Liver (tissue), 9 donors: ENCODE measurements around the gene RASAL2. TPM values are rescaled to one million over a fixed set of nuclear protein-coding genes. Genes with fewer than 3 reads are reported as not detected.

ENCODE experiments used
- DNase-seq: peaks from one replicate; pipeline ENCODE4 v3.0.0-alpha.2; 2017; ENCODE audit warnings: low spot score
- H3K27ac ChIP-seq, 2 donors: one replicate each; pipeline ENCODE4 v1.7.0; 2013; ENCODE audit warnings: inconsistent platforms in 2 of 2, low read length in 2 of 2, control low read depth in 1 of 2, low read depth in 1 of 2, mild to moderate bottlenecking in 1 of 2
- H3K27me3 ChIP-seq, 4 donors: one replicate each; pipeline versions ENCODE4 v1.6.1 to v1.7.0; 2013; ENCODE audit warnings: low read length in 3 of 4, inconsistent platforms in 1 of 4, mild to moderate bottlenecking in 1 of 4, moderate library complexity in 1 of 4; ENCODE audit not compliant: control insufficient read depth in 4 of 4, insufficient read depth in 4 of 4
- H3K36me3 ChIP-seq, 4 donors: one replicate each; pipeline versions ENCODE4 v1.6.1 to v1.7.0; 2013; ENCODE audit warnings: low read length in 3 of 4, mild to moderate bottlenecking in 3 of 4, low read depth in 1 of 4, moderate library complexity in 1 of 4; ENCODE audit not compliant: control insufficient read depth in 4 of 4, insufficient read depth in 3 of 4
- H3K4me1 ChIP-seq, 4 donors: one replicate each; pipeline versions ENCODE4 v1.6.1 to v1.7.0; 2013; ENCODE audit warnings: low read length in 3 of 4, mild to moderate bottlenecking in 3 of 4, moderate library complexity in 1 of 4; ENCODE audit not compliant: control insufficient read depth in 4 of 4, insufficient read depth in 4 of 4
- H3K4me3 ChIP-seq, 3 donors: one replicate each; pipeline versions ENCODE4 v1.6.1 to v1.7.0; 2013; ENCODE audit warnings: low read length in 3 of 3, control low read depth in 1 of 3, low read depth in 1 of 3, mild to moderate bottlenecking in 1 of 3
- H3K9ac ChIP-seq, 2 donors: one replicate each; pipeline ENCODE4 v1.7.0; 2013; ENCODE audit warnings: low read length in 2 of 2, mild to moderate bottlenecking in 2 of 2, moderate library complexity in 2 of 2, control low read depth in 1 of 2, low read depth in 1 of 2
- H3K9me3 ChIP-seq, 4 donors: one replicate each; pipeline versions ENCODE4 v1.6.1 to v1.7.0; 2013; ENCODE audit warnings: low read length in 3 of 4; ENCODE audit not compliant: control insufficient read depth in 4 of 4
- ATF3 ChIP-seq: IDR thresholded peaks from 2 replicates; pipeline ENCODE4 v1.6.1; 2016; ENCODE audit warnings: antibody characterized with exemption
- EGR1 ChIP-seq, 2 donors: IDR thresholded peaks; 2 replicates each; pipeline ENCODE4 v1.6.1; 2016 to 2018; ENCODE audit warnings: antibody characterized with exemption in 2 of 2, low read depth in 2 of 2
- FOXA1 ChIP-seq: IDR thresholded peaks from 2 replicates; pipeline ENCODE4 v1.6.1; 2016; ENCODE audit warnings: antibody characterized with exemption
- GABPA ChIP-seq, 2 donors: IDR thresholded peaks in 1 of 2; conservative IDR thresholded peaks in 1 of 2; 2 replicates each; pipeline ENCODE4 v1.6.1; 2016; ENCODE audit warnings: antibody characterized with exemption in 2 of 2, mild to moderate bottlenecking in 1 of 2, moderate library complexity in 1 of 2
- HNF4G ChIP-seq: IDR thresholded peaks from 2 replicates; pipeline ENCODE4 v1.6.1; 2016; ENCODE audit warnings: antibody characterized with exemption
- JUND ChIP-seq, 2 donors: IDR thresholded peaks; 2 replicates each; pipeline ENCODE4 v1.6.1; 2016; ENCODE audit warnings: antibody characterized with exemption in 2 of 2
- REST ChIP-seq: IDR thresholded peaks from 2 replicates; pipeline ENCODE4 v1.6.1; 2016; ENCODE audit warnings: antibody characterized with exemption, mild to moderate bottlenecking
- RXRA ChIP-seq, 2 donors: IDR thresholded peaks; 2 replicates each; pipeline ENCODE4 v1.6.1; 2017 to 2018; ENCODE audit warnings: antibody characterized with exemption in 2 of 2, mild to moderate bottlenecking in 1 of 2
- SP1 ChIP-seq: IDR thresholded peaks from 2 replicates; pipeline ENCODE4 v1.6.1; 2018; ENCODE audit warnings: antibody characterized with exemption, mild to moderate bottlenecking
- YY1 ChIP-seq: IDR thresholded peaks from 2 replicates; pipeline ENCODE4 v1.6.1; 2016; ENCODE audit warnings: antibody characterized with exemption, mild to moderate bottlenecking
- ZBTB33 ChIP-seq: IDR thresholded peaks from 2 replicates; pipeline ENCODE4 v1.6.1; 2016; ENCODE audit warnings: antibody characterized with exemption
- WGBS: extraction: QIAGEN DNeasy Blood & Tissue Kit; methylation state at CpG from one replicate; pipeline ENCODE4 v1.1.7; 2013; 5-methylcytosine and 5-hydroxymethylcytosine counted together
- polyA plus RNA-seq, 2 donors: library from polyadenylated mRNA; stranded (reverse) in 1 of 2; unstranded in 1 of 2; fragments of 200-250 nt in 1 of 2; fragments of >200 nt in 1 of 2; fragmentation: Nextera tagmentation in 1 of 2; extraction: Ambion mirVana in 1 of 2; gene quantifications; one replicate each; pipeline versions ENCODE4 v1.2.1 to v1.2.3, GENCODE V29; 2013 to 2015
- total RNA-seq, 2 donors: library from RNA; depleted of rRNA; stranded (reverse); fragments of >200 nt; gene quantifications; one replicate each; pipeline ENCODE4 v1.2.3, GENCODE V29; 2014
- TF ChIP-seq, protein P1 (sequence below): fragments of 150-350 bp; IDR thresholded peaks from 2 replicates; pipeline ENCODE4 v1.5.1; 2017; ENCODE audit warnings: improper control_type of control experiment, low read depth, low read length; ENCODE audit not compliant: missing input control
- TF ChIP-seq, protein P2 (sequence below): IDR thresholded peaks from 2 replicates; pipeline ENCODE4 v1.6.1; 2016; ENCODE audit warnings: antibody characterized with exemption
- donor health status: healthy.
- donor health status: healthy.
- donor health status: healthy.
- donor health status: healthy.
- donor health status: healthy.

Gene RASAL2
- total and polyA plus RNA-seq, 4 donors = 1.8 to 8.1 (median 4.1) TPM

GRCh38 chr1:178498896-178499675 lies 405.2 kb downstream of the RASAL2 start:
- no peaks in the 10 kb centered on the region for H3K36me3 ChIP-seq
- no peak for TF ChIP-seq YY1
- WGBS = 88% methylated on average over 16 of the region's 16 CpGs

DNA sequence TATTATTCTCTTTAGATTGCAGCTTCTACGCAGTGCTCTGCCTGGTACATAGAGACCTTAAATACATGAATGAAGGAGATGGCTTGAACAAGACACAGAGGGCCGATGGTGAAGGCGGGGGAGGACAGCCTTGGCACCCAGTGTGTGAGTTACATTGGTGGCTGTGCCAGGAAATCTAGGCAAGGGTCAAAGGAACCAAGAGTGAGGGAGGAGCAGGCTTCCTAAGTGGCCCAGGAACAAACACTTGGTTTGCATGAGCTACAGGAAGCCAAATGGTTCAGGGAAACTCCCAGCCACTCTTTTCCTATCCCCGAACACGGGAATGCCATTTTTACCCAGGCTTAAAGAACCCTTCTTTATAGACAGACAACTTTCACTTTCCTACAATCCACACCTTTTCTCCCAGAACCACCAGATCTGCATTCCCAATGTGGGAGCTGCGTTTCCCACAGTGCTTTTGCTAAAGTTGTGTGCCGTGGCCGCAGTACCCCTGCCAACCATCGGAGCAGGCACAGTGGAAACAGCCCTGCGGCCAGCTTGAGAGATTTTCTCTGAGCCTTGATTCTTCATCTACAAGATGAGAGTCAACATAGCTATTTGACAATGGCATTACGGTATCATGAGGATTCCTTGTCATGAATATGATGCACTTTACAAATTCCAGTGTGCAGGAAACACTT lies 406.3 kb downstream of the RASAL2 start:
- Histone ChIP-seq H3K36me3 (no peaks in the 10 kb centered on the region), H3K4me1 (no peaks in the 10 kb centered on the region), H3K9me3 (no peaks in the 10 kb centered on the region), H3K4me3 (no peak overlapping the region), H3K27ac (no peak overlapping the region), H3K27me3 (no peaks in the 10 kb centered on the region), H3K9ac (no peak overlapping the region)
- 83% methylated on average over 11 of the region's 11 CpGs for WGBS
- DNase-seq = no peak
- TF ChIP-seq ATF3 (no peak), REST (no peak), RXRA (IDR thresholded peaks at IDR 0.05) (no peak), ZBTB33 (no peak), SP1 (no peak), EGR1 (IDR thresholded peaks at IDR 0.05; ENCODE audit: low read depth in 2 of 2) (no peak), HNF4G (no peak), GABPA (IDR thresholded peaks at IDR 0.05 in 1 of 2, conservative IDR thresholded peaks at IDR 0.05 in 1 of 2) (no peak), JUND (IDR thresholded peaks at IDR 0.05) (no peak), FOXA1 (no peak)
- TF ChIP-seq, protein P1, sequence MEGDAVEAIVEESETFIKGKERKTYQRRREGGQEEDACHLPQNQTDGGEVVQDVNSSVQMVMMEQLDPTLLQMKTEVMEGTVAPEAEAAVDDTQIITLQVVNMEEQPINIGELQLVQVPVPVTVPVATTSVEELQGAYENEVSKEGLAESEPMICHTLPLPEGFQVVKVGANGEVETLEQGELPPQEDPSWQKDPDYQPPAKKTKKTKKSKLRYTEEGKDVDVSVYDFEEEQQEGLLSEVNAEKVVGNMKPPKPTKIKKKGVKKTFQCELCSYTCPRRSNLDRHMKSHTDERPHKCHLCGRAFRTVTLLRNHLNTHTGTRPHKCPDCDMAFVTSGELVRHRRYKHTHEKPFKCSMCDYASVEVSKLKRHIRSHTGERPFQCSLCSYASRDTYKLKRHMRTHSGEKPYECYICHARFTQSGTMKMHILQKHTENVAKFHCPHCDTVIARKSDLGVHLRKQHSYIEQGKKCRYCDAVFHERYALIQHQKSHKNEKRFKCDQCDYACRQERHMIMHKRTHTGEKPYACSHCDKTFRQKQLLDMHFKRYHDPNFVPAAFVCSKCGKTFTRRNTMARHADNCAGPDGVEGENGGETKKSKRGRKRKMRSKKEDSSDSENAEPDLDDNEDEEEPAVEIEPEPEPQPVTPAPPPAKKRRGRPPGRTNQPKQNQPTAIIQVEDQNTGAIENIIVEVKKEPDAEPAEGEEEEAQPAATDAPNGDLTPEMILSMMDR = no peak
- TF ChIP-seq, protein P2, sequence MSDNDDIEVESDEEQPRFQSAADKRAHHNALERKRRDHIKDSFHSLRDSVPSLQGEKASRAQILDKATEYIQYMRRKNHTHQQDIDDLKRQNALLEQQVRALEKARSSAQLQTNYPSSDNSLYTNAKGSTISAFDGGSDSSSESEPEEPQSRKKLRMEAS = no peak

More at GRCh38 chr1:178498896-178499675, 405.2 kb downstream of the RASAL2 start:
- no peak overlapping the region for H3K27ac ChIP-seq
- no peak for DNase-seq
- no peak overlapping the region for H3K9ac ChIP-seq
- no peaks in the 10 kb centered on the region for H3K9me3 ChIP-seq
- H3K27me3 ChIP-seq = no peaks in the 10 kb centered on the region
- no peak overlapping the region for H3K4me3 ChIP-seq
- no peaks in the 10 kb centered on the region for H3K4me1 ChIP-seq
